HepG2 (cell line): ENCODE data around the gene DUS2. TPM values are rescaled to one million over a fixed set of nuclear protein-coding genes. Genes with fewer than 3 reads are reported as not detected.

Source experiments
- CEBPB ChIP-seq: IDR thresholded peaks from 2 replicates; pipeline ENCODE4 v1.6.1; 2011; ENCODE audit warnings: low read depth, low read length, improper control_type of control experiment, borderline replicate concordance
- DRAP1 ChIP-seq: IDR thresholded peaks from 2 replicates; pipeline ENCODE4 v1.6.1; 2016; ENCODE audit warnings: missing genetic modification reagents, missing compliant biosample characterization
- ELF1 ChIP-seq: sonication (generic); formaldehyde crosslinking; IDR thresholded peaks from 2 replicates; pipeline ENCODE4 v1.4.0; 2020; ENCODE audit warnings: missing genetic modification reagents
- HBP1 ChIP-seq: IDR thresholded peaks from 2 replicates; pipeline ENCODE4 v1.6.1; 2016; ENCODE audit warnings: low read depth, control low read depth
- KDM2A ChIP-seq: sonication (generic); formaldehyde crosslinking; IDR thresholded peaks from 2 replicates; pipeline ENCODE4 v1.4.0; 2020; ENCODE audit warnings: low read depth, missing genetic modification reagents, borderline replicate concordance
- KDM5B ChIP-seq: sonication (generic); formaldehyde crosslinking; IDR thresholded peaks from 2 replicates; pipeline ENCODE4 v1.4.0; 2020; ENCODE audit warnings: missing genetic modification reagents, mild to moderate bottlenecking, borderline replicate concordance
- LCORL ChIP-seq, 2 experiments: fragments of 450-650 bp in 1 of 2; sonication (generic) in 1 of 2; formaldehyde crosslinking in 1 of 2; IDR thresholded peaks; 2 replicates each; pipeline versions ENCODE4 v1.5.0 to v1.6.1; 2017 to 2020; ENCODE audit warnings: antibody characterized with exemption in 1 of 2, missing genetic modification reagents in 1 of 2
- MAFF ChIP-seq: IDR thresholded peaks from 2 replicates; pipeline ENCODE4 v1.6.1; 2011; ENCODE audit warnings: low read depth, low read length, improper control_type of control experiment
- MED1 ChIP-seq: sonication (generic); formaldehyde crosslinking; IDR thresholded peaks from 2 replicates; pipeline ENCODE4 v1.4.0; 2020; ENCODE audit warnings: missing genetic modification reagents
- NFRKB ChIP-seq: fragments of 450-650 bp; IDR thresholded peaks from 2 replicates; pipeline ENCODE4 v1.6.1; 2017
- NR0B2 ChIP-seq: sonication (generic); formaldehyde crosslinking; IDR thresholded peaks from 2 replicates; pipeline ENCODE4 v1.4.0; 2020; ENCODE audit warnings: mild to moderate bottlenecking, missing genetic modification reagents
- PRDM4 ChIP-seq: sonication (generic); formaldehyde crosslinking; IDR thresholded peaks from 2 replicates; pipeline ENCODE4 v1.9.0; 2021; ENCODE audit warnings: missing genetic modification reagents, borderline replicate concordance
- STAT5B ChIP-seq: sonication (generic); formaldehyde crosslinking; IDR thresholded peaks from 2 replicates; pipeline ENCODE4 v1.4.0; 2020; ENCODE audit warnings: missing genetic modification reagents
- ZBTB2 ChIP-seq: sonication (generic); formaldehyde crosslinking; IDR thresholded peaks from 2 replicates; pipeline ENCODE4 v1.8.0; 2022; ENCODE audit warnings: low read depth, missing genetic modification reagents
- ZBTB43 ChIP-seq: sonication (generic); formaldehyde crosslinking; conservative IDR thresholded peaks from 2 replicates; pipeline ENCODE4 v1.4.0; 2020; ENCODE audit warnings: missing genetic modification reagents
- ZFP91 ChIP-seq: sonication (generic); formaldehyde crosslinking; IDR thresholded peaks from 2 replicates; pipeline ENCODE4 v1.9.0; 2022; ENCODE audit warnings: missing genetic modification reagents, mild to moderate bottlenecking, borderline replicate concordance
- ZNF350 ChIP-seq: sonication (generic); formaldehyde crosslinking; IDR thresholded peaks from 2 replicates; pipeline ENCODE4 v1.4.0; 2020; ENCODE audit warnings: mild to moderate bottlenecking, low read depth, missing genetic modification reagents, borderline replicate concordance
- ZNF749 ChIP-seq: sonication (generic); formaldehyde crosslinking; IDR thresholded peaks from 2 replicates; pipeline ENCODE4 v1.8.0; 2022; ENCODE audit warnings: mild to moderate bottlenecking, missing genetic modification reagents, moderate library complexity, borderline replicate concordance
- polyA plus RNA-seq, 8 experiments: library from polyadenylated mRNA; depleted of rRNA in 3 of 8; stranded (reverse) in 7 of 8; unstranded in 1 of 8; fragments of >200 nt; fragmentation: Illumina TruSeq in 4 of 8; extraction: Trizol in 4 of 8; gene quantifications; 2 replicates each; pipeline versions ENCODE4 v1.2.1 to v1.2.3, GENCODE V29; 2011 to 2016; ENCODE audit warnings: low read depth in 4 of 8, missing spikeins in 1 of 8, mixed read lengths in 1 of 8; ENCODE audit not compliant: insufficient read depth in 1 of 8
- total RNA-seq, 5 experiments: library from RNA; depleted of rRNA; stranded (reverse); fragments of >200 nt; fragmentation: Illumina TruSeq; extraction: Trizol; gene quantifications; 2 replicates each; pipeline ENCODE4 v1.2.3, GENCODE V29; 2016; ENCODE audit warnings: low read depth in 1 of 5

The DUS2 gene
- total and polyA plus RNA-seq, 2 of the 13 experiments (the other 11 are each of a cell fraction or from before 2014, with no cell fraction given), result 17.8 to 25.1 TPM

- no peak for TF ChIP-seq STAT5B (CRISPR knock-in tag)
- no peak for TF ChIP-seq NR0B2 (CRISPR knock-in tag)
- TF ChIP-seq ZFP91 (CRISPR knock-in tag), result no peak
- 0 out of 2 replicates have a peak, but pooled peaks have one; percentile 41 for TF ChIP-seq KDM2A (CRISPR knock-in tag)
- TF ChIP-seq PRDM4, result no peak
- TF ChIP-seq CEBPB, result 0 out of 2 replicates have a peak, but pooled peaks have one; percentile 13
- TF ChIP-seq ZBTB43 (CRISPR knock-in tag), result 0 out of 2 replicates have a peak, but pooled peaks have one; percentile 23
- TF ChIP-seq DRAP1 (CRISPR knock-in tag), result no peak
- no peak for TF ChIP-seq MAFF
- no peak for TF ChIP-seq HBP1 (CRISPR knock-in tag)
- TF ChIP-seq ELF1 (CRISPR knock-in tag), result no peak
- no peak for TF ChIP-seq ZNF749 (CRISPR knock-in tag)
- TF ChIP-seq ZNF350, result no peak
- peak; percentile 54; the same call in 1 of the 2 replicates for TF ChIP-seq MED1 (CRISPR knock-in tag)
- TF ChIP-seq ZBTB2 (CRISPR knock-in tag), result no peak
- no peak for TF ChIP-seq NFRKB
- 0 out of 2 replicates have a peak, but pooled peaks have one; percentile 13 for TF ChIP-seq KDM5B
- TF ChIP-seq LCORL (IDR thresholded peaks at IDR 0.05), result no peak
- no peak for TF ChIP-seq LCORL (CRISPR knock-in tag; IDR thresholded peaks at IDR 0.05)
Observed at GRCh38 chr16:68064791-68065365, 41.8 kb downstream of the DUS2 start (continued).
